Uterus (tissue), 4 donors: Measurements from ENCODE around the gene ARHGEF17. TPM values are rescaled to one million over a fixed set of nuclear protein-coding genes. Genes with fewer than 3 reads are reported as not detected.

Experiments used
- DNase-seq, 2 donors: peaks; one replicate each; pipeline ENCODE4 v3.0.0-alpha.2; 2019 to 2020
- H3K27ac ChIP-seq, 2 donors: fragments of 200-600 bp; sonication (generic); 1 replicate in 1 of 2; 2 replicates in 1 of 2; pipeline ENCODE4 v1.5.1; 2016 to 2018
- H3K27me3 ChIP-seq, 2 donors: fragments of 200-600 bp; sonication (generic); one replicate each; pipeline ENCODE4 v1.5.1; 2018 to 2019; ENCODE audit warnings: control low read depth in 1 of 2
- H3K36me3 ChIP-seq, 2 donors: fragments of 200-600 bp; sonication (generic); one replicate each; pipeline ENCODE4 v1.5.1; 2019; ENCODE audit warnings: control low read depth in 1 of 2
- H3K4me1 ChIP-seq, 2 donors: fragments of 200-600 bp; sonication (generic); one replicate each; pipeline ENCODE4 v1.5.1; 2018 to 2019; ENCODE audit warnings: control low read depth in 1 of 2
- H3K4me3 ChIP-seq, 2 donors: fragments of 200-600 bp; sonication (generic); 1 replicate in 1 of 2; 2 replicates in 1 of 2; pipeline ENCODE4 v1.5.1; 2018 to 2019; ENCODE audit warnings: mild to moderate bottlenecking in 1 of 2
- H3K9me3 ChIP-seq, 2 donors: fragments of 200-600 bp; sonication (generic); one replicate each; pipeline ENCODE4 v1.5.1; 2019; ENCODE audit warnings: control low read depth in 1 of 2
- CTCF ChIP-seq, 4 experiments: fragments of 200-600 bp in 2 of 4; fragments of 450-650 bp in 2 of 4; sonication (generic) in 2 of 4; IDR thresholded peaks; one replicate each; pipeline ENCODE4 v1.5.1; 2016 to 2019; ENCODE audit warnings: antibody characterized with exemption in 4 of 4, mild to moderate bottlenecking in 2 of 4, moderate library complexity in 1 of 4
- POLR2A ChIP-seq, 2 donors: fragments of 450-650 bp; IDR thresholded peaks; one replicate each; pipeline ENCODE4 v1.6.1; 2016; ENCODE audit warnings: antibody characterized with exemption in 2 of 2, mild to moderate bottlenecking in 1 of 2, moderate library complexity in 1 of 2
- intact Hi-C: fragments of 100-400 bp; cut with DNase I; formaldehyde crosslinking; loops from one replicate; pipeline ENCODE4 v1.15.1; 2023; ENCODE audit warnings: low total_unique reads
- total RNA-seq, 4 donors: library from RNA; depleted of rRNA in 3 of 4; stranded (reverse); fragments of >200 nt in 3 of 4; gene quantifications; one replicate each; pipeline versions ENCODE4 v1.1.0 to v1.2.4, GENCODE V29; 2014 to 2023
- donor health status: DM: yes; HTN: yes; CAD: no.

The ARHGEF17 gene
- total RNA-seq, 4 donors from 2014 or later, result 17.9 to 174 (median 58.6) TPM

- no peaks in the 10 kb centered on the region for H3K9me3 ChIP-seq
- no peaks in the 10 kb centered on the region for H3K4me1 ChIP-seq
- intact Hi-C loops, result no loop called here
- no peaks in the 10 kb centered on the region for H3K36me3 ChIP-seq
- no peak overlapping the region for H3K27ac ChIP-seq
- TF ChIP-seq CTCF (IDR thresholded peaks at IDR 0.05) (no peak), POLR2A (IDR thresholded peaks at IDR 0.05) (no peak)
- H3K4me3 ChIP-seq, result no peak overlapping the region
- no peak for DNase-seq
- H3K27me3 ChIP-seq, result no peaks in the 10 kb centered on the region
These were observed 57.5 kb downstream of the ARHGEF17 start for GRCh38 chr11:73365352-73366264.

GRCh38 chr11:73366265-73366610 lies 58.2 kb downstream of the ARHGEF17 start:
- Histone ChIP-seq H3K27me3 (no peaks in the 10 kb centered on the region), H3K27ac (no peak overlapping the region), H3K4me1 (no peaks in the 10 kb centered on the region), H3K36me3 (no peaks in the 10 kb centered on the region), H3K9me3 (no peaks in the 10 kb centered on the region), H3K4me3 (no peak overlapping the region)
- TF ChIP-seq POLR2A (IDR thresholded peaks at IDR 0.05) (no peak), CTCF (IDR thresholded peaks at IDR 0.05) (no peak)
- no peak for DNase-seq
- intact Hi-C loops, result no loop called here

GRCh38 chr11:73366953-73367352 lies 58.9 kb downstream of the ARHGEF17 start:
- no peaks in the 10 kb centered on the region for H3K36me3 ChIP-seq

GRCh38 chr11:73367482-73368024 lies 59.5 kb downstream of the ARHGEF17 start:
- no peak for DNase-seq
- intact Hi-C loops, result no loop called here
- H3K36me3 ChIP-seq, result no peaks in the 10 kb centered on the region
- H3K4me3 ChIP-seq, result no peak overlapping the region
- H3K9me3 ChIP-seq, result no peaks in the 10 kb centered on the region
- no peak for TF ChIP-seq POLR2A (IDR thresholded peaks at IDR 0.05)
- no peak for TF ChIP-seq CTCF (IDR thresholded peaks at IDR 0.05)
- no peak overlapping the region for H3K27ac ChIP-seq
- no peaks in the 10 kb centered on the region for H3K27me3 ChIP-seq
- no peaks in the 10 kb centered on the region for H3K4me1 ChIP-seq

More at GRCh38 chr11:73366953-73367352, 58.9 kb downstream of the ARHGEF17 start:
- no peak for DNase-seq
- H3K4me1 ChIP-seq, result no peaks in the 10 kb centered on the region
- H3K9me3 ChIP-seq, result no peaks in the 10 kb centered on the region
- H3K4me3 ChIP-seq, result no peak overlapping the region
- H3K27me3 ChIP-seq, result no peaks in the 10 kb centered on the region
- no peak overlapping the region for H3K27ac ChIP-seq
- intact Hi-C loops, result no loop called here
- no peak for TF ChIP-seq CTCF (IDR thresholded peaks at IDR 0.05)
- TF ChIP-seq POLR2A (IDR thresholded peaks at IDR 0.05), result no peak

GRCh38 chr11:73372375-73372993 lies 64.4 kb downstream of the ARHGEF17 start:
- H3K36me3 ChIP-seq, result no peaks in the 10 kb centered on the region
- no peak overlapping the region for H3K27ac ChIP-seq
- H3K4me3 ChIP-seq, result no peak overlapping the region
- no peak for DNase-seq
- intact Hi-C loops, result no loop called here
- no peaks in the 10 kb centered on the region for H3K27me3 ChIP-seq
- no peaks in the 10 kb centered on the region for H3K9me3 ChIP-seq
- peaks cover 0 to 9% of the 10 kb centered on the region in 2 donors for H3K4me1 ChIP-seq
- no peak for TF ChIP-seq POLR2A (IDR thresholded peaks at IDR 0.05)
- no peak for TF ChIP-seq CTCF (IDR thresholded peaks at IDR 0.05)
